ENCODE results near the gene DUSP23. TPM values are rescaled to one million over a fixed set of nuclear protein-coding genes. Genes with fewer than 3 reads are reported as not detected.

DUSP23 gene
- polyA plus RNA-seq, 4 donors = 28.5 to 41.3 (median 31.8) TPM

GRCh38 chr1:159783724-159784123 lies 3.0 kb downstream of the DUSP23 start:
- no peak for DNase-seq (ENCODE audit: low read depth in 4 of 4, low spot score in 3 of 4)

DNA sequence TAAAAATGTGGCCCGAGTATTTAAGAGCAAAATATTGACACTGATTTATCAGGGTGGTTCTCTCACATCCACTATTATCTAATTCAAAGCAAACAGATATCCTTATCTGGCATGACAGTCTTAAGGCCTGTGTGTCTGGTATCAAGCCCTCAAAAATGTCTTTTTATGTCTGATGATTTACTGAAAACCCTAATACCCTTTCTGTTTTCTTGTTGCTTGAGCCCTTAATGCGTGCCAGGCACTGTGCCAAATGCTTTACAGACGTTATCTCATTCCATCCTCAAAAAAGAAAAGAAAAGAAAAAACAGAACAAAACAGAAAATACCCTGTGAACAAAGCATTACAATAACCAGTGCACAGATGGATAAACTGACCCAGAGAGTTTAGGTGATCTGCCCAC lies 5.7 kb downstream of the DUSP23 start:
- no peak for DNase-seq (ENCODE audit: low read depth in 4 of 4, low spot score in 3 of 4)

- DNase-seq (ENCODE audit: low read depth in 4 of 4, low spot score in 3 of 4) = no peak
Observed at GRCh38 chr1:159786966-159787365, 6.2 kb downstream of the DUSP23 start.

DNA sequence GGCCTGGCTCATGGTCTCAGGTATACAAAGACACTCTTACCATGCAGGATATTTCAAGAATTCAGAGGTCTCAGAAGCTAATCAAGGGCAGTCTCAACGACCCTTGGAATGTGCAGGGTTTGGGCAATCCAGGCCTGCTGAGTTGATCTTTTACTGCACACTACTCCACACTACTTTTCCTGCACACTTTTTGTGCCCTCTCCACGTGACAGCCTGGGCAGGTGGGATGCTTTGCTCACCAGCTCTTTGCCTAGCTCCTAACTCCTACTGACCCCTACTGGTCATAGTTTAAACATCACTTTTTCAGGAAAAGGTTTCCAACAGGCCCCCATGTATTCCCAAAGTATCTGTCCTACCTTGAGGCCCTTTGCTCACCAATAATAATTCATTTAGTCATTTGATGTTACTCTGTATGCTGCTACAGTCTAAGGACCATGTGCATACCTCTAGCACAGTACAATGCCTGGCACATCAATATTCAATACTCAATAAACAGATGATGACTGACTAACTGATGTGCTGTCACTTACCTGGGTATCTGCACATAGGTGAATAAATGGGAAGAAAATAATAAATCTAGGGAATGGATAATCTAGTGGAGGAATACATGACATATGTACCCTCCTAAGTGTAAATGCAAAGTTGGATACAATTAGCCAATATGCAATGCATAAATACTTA lies 9.6 kb downstream of the DUSP23 start:
- peak in 2 of 4 donors; percentile 16 to 29 for DNase-seq (ENCODE audit: low read depth in 4 of 4, low spot score in 3 of 4)

- no peak for DNase-seq (ENCODE audit: low read depth in 4 of 4, low spot score in 3 of 4)
Observed at GRCh38 chr1:159791031-159791430, 10.3 kb downstream of the DUSP23 start.

- no peak for DNase-seq (ENCODE audit: low read depth in 4 of 4, low spot score in 3 of 4)
Observed at GRCh38 chr1:159791461-159791860, 10.7 kb downstream of the DUSP23 start.

GRCh38 chr1:159795534-159795933 lies 14.8 kb downstream of the DUSP23 start:
- DNase-seq (ENCODE audit: low read depth in 4 of 4, low spot score in 3 of 4) = no peak

GRCh38 chr1:159798893-159799292 lies 18.1 kb downstream of the DUSP23 start:
- DNase-seq (ENCODE audit: low read depth in 4 of 4, low spot score in 3 of 4) = peak in 3 of 4 donors; percentile 48 to 59 (median 52)

DNA sequence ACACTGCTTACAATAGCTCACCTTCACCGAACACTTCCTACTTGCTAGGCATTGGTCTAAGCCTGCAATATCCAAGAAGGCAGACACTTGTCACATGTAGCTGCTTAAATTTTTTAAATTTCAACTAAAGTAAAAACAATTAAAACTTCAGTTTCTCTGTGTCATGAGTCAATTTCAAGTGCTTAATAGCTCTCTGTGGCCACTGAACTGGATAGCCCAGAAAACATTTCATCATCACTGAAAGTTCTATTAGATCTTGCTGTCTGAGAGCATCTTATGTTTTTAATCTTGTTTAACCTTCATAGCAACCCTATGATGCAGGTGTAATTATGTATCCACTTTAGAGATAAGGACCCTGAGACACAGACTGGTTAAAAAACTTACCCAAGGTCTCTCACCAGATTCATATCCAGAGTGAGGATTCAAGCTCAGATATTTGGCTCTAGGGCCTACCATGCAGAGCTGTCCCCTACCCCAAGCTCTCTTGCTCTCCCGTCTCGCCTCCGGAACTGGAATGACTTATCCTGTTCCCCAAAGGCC lies 18.8 kb downstream of the DUSP23 start:
- no peak for DNase-seq (ENCODE audit: low read depth in 4 of 4, low spot score in 3 of 4)

GRCh38 chr1:159800177-159800930 lies 19.6 kb downstream of the DUSP23 start:
- no peak for DNase-seq (ENCODE audit: low read depth in 4 of 4, low spot score in 3 of 4)

DNA sequence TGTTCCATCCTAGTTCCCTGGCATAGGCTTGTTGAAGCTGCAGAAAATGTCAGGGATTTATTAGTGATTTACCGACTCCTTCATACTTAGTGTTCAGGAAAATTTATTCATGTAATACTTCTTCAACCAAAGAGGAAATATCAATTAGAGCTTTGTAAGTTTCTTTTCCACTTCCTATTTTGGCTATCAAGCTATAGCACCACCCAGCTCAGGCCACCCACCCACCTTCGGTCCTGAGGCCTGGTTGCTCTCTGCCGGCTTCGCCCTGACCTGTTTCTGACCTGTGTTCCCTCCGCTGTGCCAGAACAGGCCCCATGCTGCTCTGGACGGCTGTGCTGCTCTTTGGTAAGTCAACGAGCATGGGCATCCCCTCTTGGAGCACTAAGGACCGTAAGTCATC lies 21.3 kb downstream of the DUSP23 start, which contains the start of gene FCRL6:
FCRL6 (plus strand) TSS at position 250 of the 400 bp plus-strand sequence; CDS start at position 315, 65 bp downstream.
- DNase-seq (ENCODE audit: low read depth in 4 of 4, low spot score in 3 of 4) = no peak

DNA sequence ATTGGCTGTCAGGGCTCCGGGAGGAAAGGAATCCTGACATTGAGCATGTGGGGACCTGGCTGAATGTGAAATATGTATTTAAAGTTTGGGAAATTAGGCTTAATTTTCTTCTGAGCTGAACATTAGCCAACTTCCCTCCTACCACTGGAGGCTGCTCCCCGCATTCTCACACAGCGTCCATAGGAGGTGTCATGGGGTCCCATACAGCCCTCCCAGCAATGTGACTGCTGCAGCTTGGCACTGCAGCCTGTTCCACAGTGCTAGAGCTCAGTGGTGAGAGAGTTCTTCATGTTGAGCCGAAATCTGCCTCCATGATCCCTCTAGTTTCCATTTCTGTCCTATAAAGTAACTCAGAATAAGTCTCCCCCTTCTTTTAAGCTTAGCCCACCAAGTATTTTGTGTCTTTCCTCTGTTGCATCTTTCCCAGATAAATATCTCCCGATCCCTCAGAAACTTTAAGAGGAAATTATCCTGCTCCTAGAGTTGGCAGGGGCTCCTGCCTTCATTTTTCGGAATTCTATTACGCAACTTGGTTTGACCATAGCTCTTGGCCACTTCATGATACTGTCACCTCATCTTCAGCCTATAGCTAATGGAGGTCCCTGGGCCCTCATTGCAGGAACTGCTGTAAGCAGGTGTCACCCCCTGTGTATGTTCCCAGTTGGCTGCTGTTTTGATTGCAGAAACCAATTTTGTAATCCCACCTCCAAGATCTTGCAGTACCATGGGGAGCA lies 23.4 kb downstream of the DUSP23 start:
- DNase-seq (ENCODE audit: low read depth in 4 of 4, low spot score in 3 of 4) = no peak

DNA sequence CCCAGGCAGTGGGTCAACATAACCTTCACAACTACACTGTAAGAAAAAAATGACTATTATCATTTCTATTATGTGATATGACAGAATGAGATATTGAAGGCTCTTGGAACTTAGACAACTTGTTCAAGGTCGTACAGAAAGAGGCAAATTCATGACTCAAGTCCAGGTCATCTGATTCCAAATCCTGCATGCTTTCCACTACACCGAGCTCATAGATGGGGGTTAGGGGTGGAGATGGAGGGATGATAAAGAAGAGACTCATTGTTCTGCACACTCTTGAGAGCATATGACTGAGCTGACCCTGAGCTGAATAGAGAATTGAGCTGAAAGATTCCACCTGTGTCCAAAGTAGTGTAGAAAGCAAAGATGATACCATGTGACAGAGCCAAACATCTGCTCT lies 24.2 kb downstream of the DUSP23 start:
- no peak for DNase-seq (ENCODE audit: low read depth in 4 of 4, low spot score in 3 of 4)

- DNase-seq (ENCODE audit: low read depth in 4 of 4, low spot score in 3 of 4) = no peak
Observed at GRCh38 chr1:159815926-159816325, 35.2 kb downstream of the DUSP23 start.

GRCh38 chr1:159817276-159818041 lies 36.7 kb downstream of the DUSP23 start:
- no peak for DNase-seq (ENCODE audit: low read depth in 4 of 4, low spot score in 3 of 4)

DNA sequence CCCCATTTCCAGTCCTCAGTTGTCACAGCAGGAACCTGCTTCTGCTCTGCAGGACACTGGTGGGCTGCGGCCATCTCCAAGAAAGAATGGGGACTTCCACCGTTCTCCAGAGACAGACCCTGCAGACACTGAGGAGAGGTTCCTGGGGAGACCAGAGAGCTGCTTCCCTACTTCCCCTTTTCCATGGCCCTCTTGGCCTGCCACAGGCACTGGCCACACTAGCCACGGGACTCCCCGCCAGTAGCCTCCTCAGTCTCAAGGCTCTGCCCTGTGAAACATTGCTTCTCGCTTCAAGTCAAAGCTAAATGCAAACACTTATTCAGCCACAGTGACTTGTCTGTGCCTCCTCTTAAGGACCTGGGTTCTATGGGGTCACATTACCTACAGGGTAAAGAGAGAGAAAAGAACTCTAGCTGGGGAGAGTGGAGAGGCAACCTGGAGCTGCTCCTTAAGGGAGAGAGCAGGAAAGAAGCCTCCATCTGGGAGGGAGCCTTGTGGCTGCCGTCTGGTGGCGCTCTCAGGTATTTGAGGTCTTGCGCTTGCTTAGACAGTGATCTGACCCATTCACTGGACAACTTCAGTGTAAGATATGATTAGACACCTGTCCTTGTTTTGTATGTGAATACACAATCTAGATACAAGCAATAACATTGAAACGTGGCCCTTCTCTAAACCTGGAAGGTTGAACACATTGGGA lies 40.6 kb downstream of the DUSP23 start:
- no peak for DNase-seq (ENCODE audit: low read depth in 4 of 4, low spot score in 3 of 4)

- DNase-seq (ENCODE audit: low read depth in 4 of 4, low spot score in 3 of 4) = peak in 3 of 4 donors; percentile 30 to 50 (median 31)
Observed at GRCh38 chr1:159823406-159823805, 42.6 kb downstream of the DUSP23 start.

- no peak for DNase-seq (ENCODE audit: low read depth in 4 of 4, low spot score in 3 of 4)
Observed at GRCh38 chr1:159825564-159825963, 44.8 kb downstream of the DUSP23 start.

GRCh38 chr1:159826441-159827101 lies 45.8 kb downstream of the DUSP23 start, which contains the start of gene SLAMF8:
Gene SLAMF8 (plus strand): TSS chr1:159826873. CDS start chr1:159826899, 26 bp downstream.
- no peak for DNase-seq (ENCODE audit: low read depth in 4 of 4, low spot score in 3 of 4)
